ENCODE measurements around the gene CEPT1.

- no peak for TF ChIP-seq CTCF (IDR thresholded peaks at IDR 0.05; ENCODE audit: insufficient read depth, low read length, poor library complexity, severe bottlenecking)
- no peak for TF ChIP-seq EZH2phosphoT487 (conservative IDR thresholded peaks at IDR 0.05; ENCODE audit: low read length)
Observed at GRCh38 chr1:111184663-111185062, 44.6 kb downstream of the CEPT1 start.
